ENCODE results near the gene SEMA3D. TPM values are rescaled to one million over a fixed set of nuclear protein-coding genes. Genes with fewer than 3 reads are reported as not detected.

Gene SEMA3D
- total RNA-seq, 4 donors from 2014 or later, result 4.8 to 12.7 (median 9.8) TPM

- H3K27ac ChIP-seq, result no peak overlapping the region
- TF ChIP-seq EP300 (IDR thresholded peaks at IDR 0.05), result no peak
- TF ChIP-seq POLR2A (IDR thresholded peaks at IDR 0.05), result no peak
- no peak for TF ChIP-seq CTCF (IDR thresholded peaks at IDR 0.05)
- no peaks in the 10 kb centered on the region for H3K4me1 ChIP-seq
- WGBS, 2 donors, result 83 to 86% methylated on average over 3 of the region's 3 CpGs
- no peaks in the 10 kb centered on the region for H3K9me3 ChIP-seq
- no peak for DNase-seq (ENCODE audit: low spot score in 2 of 2)
- H3K27me3 ChIP-seq, result no peaks in the 10 kb centered on the region
- no peaks in the 10 kb centered on the region for H3K36me3 ChIP-seq
- H3K4me3 ChIP-seq, result no peak overlapping the region
Observed at GRCh38 chr7:85226361-85227085, 39.7 kb upstream of the SEMA3D start.

- Histone ChIP-seq H3K4me1 (no peaks in the 10 kb centered on the region), H3K27me3 (no peaks in the 10 kb centered on the region), H3K9me3 (no peaks in the 10 kb centered on the region), H3K27ac (no peak overlapping the region), H3K4me3 (no peak overlapping the region), H3K36me3 (no peaks in the 10 kb centered on the region)
- TF ChIP-seq EP300 (IDR thresholded peaks at IDR 0.05) (no peak), CTCF (IDR thresholded peaks at IDR 0.05) (no peak), POLR2A (IDR thresholded peaks at IDR 0.05) (no peak)
- DNase-seq (ENCODE audit: low spot score in 2 of 2), result no peak
- WGBS, 2 donors, result 39 to 49% methylated on average over 3 of the region's 3 CpGs
Observed at GRCh38 chr7:85224171-85224570, 37.3 kb upstream of the SEMA3D start.

GRCh38 chr7:85222522-85222921, 35.7 kb upstream of the SEMA3D start:
- Histone ChIP-seq H3K27me3 (no peaks in the 10 kb centered on the region), H3K4me1 (no peaks in the 10 kb centered on the region), H3K4me3 (no peak overlapping the region), H3K36me3 (no peaks in the 10 kb centered on the region), H3K27ac (no peak overlapping the region), H3K9me3 (no peaks in the 10 kb centered on the region)
- 77 to 83% methylated on average over 4 of the region's 4 CpGs for whole genome bisulfite sequencing, 2 donors
- TF ChIP-seq EP300 (IDR thresholded peaks at IDR 0.05) (no peak), POLR2A (IDR thresholded peaks at IDR 0.05) (no peak), CTCF (IDR thresholded peaks at IDR 0.05) (no peak)
- no peak for DNase-seq (ENCODE audit: low spot score in 2 of 2)

GRCh38 chr7:85221796-85222195, 34.9 kb upstream of the SEMA3D start:
- no peak overlapping the region for H3K27ac ChIP-seq
- H3K27me3 ChIP-seq, result no peaks in the 10 kb centered on the region
- DNase-seq (ENCODE audit: low spot score in 2 of 2), result no peak
- no peaks in the 10 kb centered on the region for H3K36me3 ChIP-seq
- no peaks in the 10 kb centered on the region for H3K9me3 ChIP-seq
- no peak overlapping the region for H3K4me3 ChIP-seq
- TF ChIP-seq CTCF (IDR thresholded peaks at IDR 0.05) (no peak), EP300 (IDR thresholded peaks at IDR 0.05) (no peak), POLR2A (IDR thresholded peaks at IDR 0.05) (no peak)
- no peaks in the 10 kb centered on the region for H3K4me1 ChIP-seq

GRCh38 chr7:85220651-85221050, 33.8 kb upstream of the SEMA3D start:
- Histone ChIP-seq H3K27me3 (no peaks in the 10 kb centered on the region), H3K27ac (no peak overlapping the region), H3K4me3 (no peak overlapping the region), H3K36me3 (no peaks in the 10 kb centered on the region), H3K4me1 (no peaks in the 10 kb centered on the region), H3K9me3 (no peaks in the 10 kb centered on the region)
- DNase-seq (ENCODE audit: low spot score in 2 of 2), result no peak
- TF ChIP-seq CTCF (IDR thresholded peaks at IDR 0.05) (no peak), POLR2A (IDR thresholded peaks at IDR 0.05) (no peak), EP300 (IDR thresholded peaks at IDR 0.05) (no peak)

Measured in tibial nerve (tissue), 4 donors.